ENCODE measurements around the gene ADPGK. TPM values are rescaled to one million over a fixed set of nuclear protein-coding genes. Genes with fewer than 3 reads are reported as not detected.
"Not testable (repeated sequence)": the region's sequence is repeated elsewhere in the genome, so short reads cannot be mapped to it uniquely, and the experiment has no call there.

ADPGK gene
- total RNA-seq, 1 donor from 2014 or later = 112 TPM

- Mint-ChIP-seq H3K27ac (no peak overlapping the region), H3K36me3 (ENCODE audit: low read depth) (no peaks in the 10 kb centered on the region), H3K4me1 (no peaks in the 10 kb centered on the region), H3K27me3 (no peaks in the 10 kb centered on the region), H3K9me3 (no peaks in the 10 kb centered on the region), H3K4me3 (no peak overlapping the region)
- intact Hi-C loops (cut with micrococcal nuclease) = loop anchor here (5.0 kb wide), 2 partner anchors 58 to 518 kb away; partner anchors contain the start of gene ADPGK
- no peak for DNase-seq
Observed at GRCh38 chr15:72724028-72724427, 59.5 kb downstream of the ADPGK start.

- Mint-ChIP-seq H3K4me3 (no peak overlapping the region), H3K27ac (no peak overlapping the region), H3K36me3 (ENCODE audit: low read depth) (no peaks in the 10 kb centered on the region), H3K9me3 (no peaks in the 10 kb centered on the region), H3K27me3 (no peaks in the 10 kb centered on the region), H3K4me1 (no peaks in the 10 kb centered on the region)
- intact Hi-C loops (cut with micrococcal nuclease) = loop anchor here (1.0 to 5.0 kb wide), 3 partner anchors 60 to 520 kb away; partner anchors contain the start of gene ADPGK
- peak; percentile 90 for DNase-seq
Observed at GRCh38 chr15:72722071-72722696, 61.4 kb downstream of the ADPGK start.

- H3K27me3 Mint-ChIP-seq; H3K4me1 Mint-ChIP-seq; H3K4me3 Mint-ChIP-seq; intact Hi-C loops (cut with micrococcal nuclease); DNase-seq; H3K27ac Mint-ChIP-seq; H3K9me3 Mint-ChIP-seq; H3K36me3 Mint-ChIP-seq (ENCODE audit: low read depth): not testable (repeated sequence)
Observed at GRCh38 chr15:72708551-72709303, 74.8 kb downstream of the ADPGK start.

- Mint-ChIP-seq H3K4me3 (no peak overlapping the region), H3K9me3 (no peaks in the 10 kb centered on the region), H3K27ac (no peak overlapping the region), H3K27me3 (no peaks in the 10 kb centered on the region), H3K36me3 (ENCODE audit: low read depth) (no peaks in the 10 kb centered on the region), H3K4me1 (no peaks in the 10 kb centered on the region)
- intact Hi-C loops (cut with micrococcal nuclease) = no loop called here
- DNase-seq = no peak
Observed at GRCh38 chr15:72706266-72706665, 77.3 kb downstream of the ADPGK start.

Other genes with a start within 250 kb of the ADPGK start
- gene GOLGA6B, start 129.1 kb downstream of the ADPGK start, total RNA-seq = not detected in 2 replicates
- gene HIGD2B, start 97.6 kb downstream of the ADPGK start, total RNA-seq = not detected in 2 replicates
- gene BBS4, start 97.6 kb downstream of the ADPGK start, total RNA-seq = 8.3 and 10.2 TPM in 2 replicates